Measurements from ENCODE around the gene SH3TC1. TPM values are rescaled to one million over a fixed set of nuclear protein-coding genes. Genes with fewer than 3 reads are reported as not detected.
A peak's percentile ranks its signal among the peaks of the same experiment; 100 is the strongest.

The SH3TC1 gene
- total and polyA plus RNA-seq, 4 donors, result 6.5 to 34.6 (median 25.8) TPM

DNA sequence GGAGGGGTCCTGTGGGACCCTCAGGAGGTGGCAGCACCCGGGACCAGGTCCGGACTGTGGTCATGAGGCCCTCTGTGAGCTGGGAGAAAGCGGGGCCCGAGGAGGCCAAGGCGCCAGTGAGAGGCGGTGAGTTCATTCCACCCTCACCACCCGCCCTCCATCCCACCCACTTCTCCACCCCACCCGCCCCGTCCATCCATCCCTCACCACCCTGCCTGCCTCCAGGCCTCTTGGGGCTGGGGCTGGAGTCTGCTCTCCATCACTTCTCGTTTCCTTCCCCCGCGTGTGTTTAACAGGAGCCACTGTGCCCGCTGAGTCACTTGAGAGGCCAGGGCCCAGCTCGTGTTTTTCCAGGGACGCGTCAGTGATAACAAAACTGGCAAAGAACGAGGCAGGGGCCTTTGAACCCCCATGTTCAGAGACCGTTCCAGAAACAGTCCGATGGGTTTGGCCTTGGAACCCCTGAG lies 6.2 kb downstream of the SH3TC1 start:
- Histone ChIP-seq H3K4me3 (ENCODE audit: low read depth in 1 of 3, low read length in 3 of 3) (no peak overlapping the region), H3K4me1 (ENCODE audit: control insufficient read depth in 4 of 4, insufficient read depth in 4 of 4, low read length in 3 of 4) (peaks cover 21 to 38% (median 28%) of the 10 kb centered on the region in 4 donors), H3K36me3 (ENCODE audit: control insufficient read depth in 4 of 4, insufficient read depth in 3 of 4, low read depth in 1 of 4, low read length in 3 of 4) (peaks cover 4 to 25% (median 13%) of the 10 kb centered on the region in 4 donors), H3K27me3 (ENCODE audit: control insufficient read depth in 4 of 4, insufficient read depth in 4 of 4, low read length in 3 of 4) (no peaks in the 10 kb centered on the region), H3K9me3 (ENCODE audit: control insufficient read depth in 4 of 4, low read length in 3 of 4) (no peaks in the 10 kb centered on the region), H3K9ac (ENCODE audit: low read depth in 1 of 2, low read length in 2 of 2) (no peak overlapping the region), H3K27ac (ENCODE audit: low read depth in 1 of 2, low read length in 2 of 2) (no peak overlapping the region)
- TF ChIP-seq, protein P1, sequence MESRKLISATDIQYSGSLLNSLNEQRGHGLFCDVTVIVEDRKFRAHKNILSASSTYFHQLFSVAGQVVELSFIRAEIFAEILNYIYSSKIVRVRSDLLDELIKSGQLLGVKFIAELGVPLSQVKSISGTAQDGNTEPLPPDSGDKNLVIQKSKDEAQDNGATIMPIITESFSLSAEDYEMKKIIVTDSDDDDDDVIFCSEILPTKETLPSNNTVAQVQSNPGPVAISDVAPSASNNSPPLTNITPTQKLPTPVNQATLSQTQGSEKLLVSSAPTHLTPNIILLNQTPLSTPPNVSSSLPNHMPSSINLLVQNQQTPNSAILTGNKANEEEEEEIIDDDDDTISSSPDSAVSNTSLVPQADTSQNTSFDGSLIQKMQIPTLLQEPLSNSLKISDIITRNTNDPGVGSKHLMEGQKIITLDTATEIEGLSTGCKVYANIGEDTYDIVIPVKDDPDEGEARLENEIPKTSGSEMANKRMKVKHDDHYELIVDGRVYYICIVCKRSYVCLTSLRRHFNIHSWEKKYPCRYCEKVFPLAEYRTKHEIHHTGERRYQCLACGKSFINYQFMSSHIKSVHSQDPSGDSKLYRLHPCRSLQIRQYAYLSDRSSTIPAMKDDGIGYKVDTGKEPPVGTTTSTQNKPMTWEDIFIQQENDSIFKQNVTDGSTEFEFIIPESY (IDR thresholded peaks at IDR 0.05), result no peak
- TF ChIP-seq GABPA (IDR thresholded peaks at IDR 0.05 in 1 of 2, conservative IDR thresholded peaks at IDR 0.05 in 1 of 2) (no peak), RXRA (IDR thresholded peaks at IDR 0.05) (no peak), EGR1 (IDR thresholded peaks at IDR 0.05; ENCODE audit: low read depth in 2 of 2) (no peak), HNF4G (IDR thresholded peaks at IDR 0.05) (no peak), YY1 (IDR thresholded peaks at IDR 0.05) (no peak), TAF1 (conservative IDR thresholded peaks at IDR 0.05) (no peak)
- TF ChIP-seq, protein P2, sequence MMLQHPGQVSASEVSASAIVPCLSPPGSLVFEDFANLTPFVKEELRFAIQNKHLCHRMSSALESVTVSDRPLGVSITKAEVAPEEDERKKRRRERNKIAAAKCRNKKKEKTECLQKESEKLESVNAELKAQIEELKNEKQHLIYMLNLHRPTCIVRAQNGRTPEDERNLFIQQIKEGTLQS (IDR thresholded peaks at IDR 0.05), result no peak
- DNase-seq (ENCODE audit: low spot score), result no peak
- 85% methylated on average over 19 of the region's 19 CpGs for WGBS

DNA sequence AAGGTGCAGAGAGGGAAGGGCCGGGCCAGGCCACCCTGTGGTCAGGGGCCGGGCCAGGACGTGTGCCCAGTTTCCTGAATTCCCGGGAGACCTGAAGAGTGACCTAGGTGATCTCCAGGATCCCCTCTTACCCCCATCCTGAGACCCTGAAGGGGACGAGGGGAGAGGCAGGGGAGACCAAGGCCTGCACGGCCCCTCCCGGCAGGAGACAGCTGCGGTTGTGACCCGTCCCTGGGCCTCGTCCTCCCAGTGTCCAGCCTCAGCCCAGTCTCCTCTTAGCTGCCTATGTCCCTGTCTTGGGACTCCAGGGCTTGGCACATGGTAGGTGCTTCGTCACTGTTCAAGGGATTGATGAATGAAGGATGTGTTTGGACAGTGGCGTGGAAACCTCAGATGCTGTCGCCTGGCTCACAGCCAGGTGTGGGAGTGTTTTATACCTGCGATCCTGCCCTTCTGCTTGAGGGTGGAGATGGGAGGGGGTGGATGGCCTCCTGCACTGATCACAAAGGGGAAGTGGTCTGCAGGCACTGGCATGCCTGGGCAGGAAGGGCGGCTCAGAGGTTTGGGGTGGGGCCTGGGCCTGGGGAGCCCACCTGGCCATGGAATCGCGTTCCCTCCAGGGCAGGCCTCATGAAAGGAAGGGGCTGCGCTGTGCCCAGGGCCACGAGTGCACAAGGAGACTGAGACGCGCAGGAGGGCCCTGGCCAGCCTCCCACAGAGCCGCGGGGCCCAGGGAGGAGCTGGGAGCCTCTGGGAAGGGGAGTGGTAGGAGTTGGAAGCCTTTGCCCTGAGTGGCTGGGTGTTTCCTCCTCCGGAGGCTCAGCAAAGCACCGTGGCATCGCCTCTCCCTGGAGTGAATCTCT lies 6.9 kb downstream of the SH3TC1 start:
- Histone ChIP-seq H3K27me3 (ENCODE audit: control insufficient read depth in 4 of 4, insufficient read depth in 4 of 4, low read length in 3 of 4) (no peaks in the 10 kb centered on the region), H3K9me3 (ENCODE audit: control insufficient read depth in 4 of 4, low read length in 3 of 4) (no peaks in the 10 kb centered on the region), H3K4me1 (ENCODE audit: control insufficient read depth in 4 of 4, insufficient read depth in 4 of 4, low read length in 3 of 4) (peaks cover 18 to 30% (median 24%) of the 10 kb centered on the region in 4 donors), H3K36me3 (ENCODE audit: control insufficient read depth in 4 of 4, insufficient read depth in 3 of 4, low read depth in 1 of 4, low read length in 3 of 4) (peaks cover 4 to 25% (median 13%) of the 10 kb centered on the region in 4 donors), H3K4me3 (ENCODE audit: low read depth in 1 of 3, low read length in 3 of 3) (no peak overlapping the region), H3K9ac (ENCODE audit: low read depth in 1 of 2, low read length in 2 of 2) (no peak overlapping the region), H3K27ac (ENCODE audit: low read depth in 1 of 2, low read length in 2 of 2) (no peak overlapping the region)
- DNase-seq (ENCODE audit: low spot score), result no peak
- WGBS, result 74% methylated on average over 26 of the region's 26 CpGs
- no peak for TF ChIP-seq EGR1 (IDR thresholded peaks at IDR 0.05; ENCODE audit: low read depth in 2 of 2)
- TF ChIP-seq, protein P3, sequence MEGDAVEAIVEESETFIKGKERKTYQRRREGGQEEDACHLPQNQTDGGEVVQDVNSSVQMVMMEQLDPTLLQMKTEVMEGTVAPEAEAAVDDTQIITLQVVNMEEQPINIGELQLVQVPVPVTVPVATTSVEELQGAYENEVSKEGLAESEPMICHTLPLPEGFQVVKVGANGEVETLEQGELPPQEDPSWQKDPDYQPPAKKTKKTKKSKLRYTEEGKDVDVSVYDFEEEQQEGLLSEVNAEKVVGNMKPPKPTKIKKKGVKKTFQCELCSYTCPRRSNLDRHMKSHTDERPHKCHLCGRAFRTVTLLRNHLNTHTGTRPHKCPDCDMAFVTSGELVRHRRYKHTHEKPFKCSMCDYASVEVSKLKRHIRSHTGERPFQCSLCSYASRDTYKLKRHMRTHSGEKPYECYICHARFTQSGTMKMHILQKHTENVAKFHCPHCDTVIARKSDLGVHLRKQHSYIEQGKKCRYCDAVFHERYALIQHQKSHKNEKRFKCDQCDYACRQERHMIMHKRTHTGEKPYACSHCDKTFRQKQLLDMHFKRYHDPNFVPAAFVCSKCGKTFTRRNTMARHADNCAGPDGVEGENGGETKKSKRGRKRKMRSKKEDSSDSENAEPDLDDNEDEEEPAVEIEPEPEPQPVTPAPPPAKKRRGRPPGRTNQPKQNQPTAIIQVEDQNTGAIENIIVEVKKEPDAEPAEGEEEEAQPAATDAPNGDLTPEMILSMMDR (IDR thresholded peaks at IDR 0.05; ENCODE audit: low read depth, low read length, missing input control), result no peak

DNA sequence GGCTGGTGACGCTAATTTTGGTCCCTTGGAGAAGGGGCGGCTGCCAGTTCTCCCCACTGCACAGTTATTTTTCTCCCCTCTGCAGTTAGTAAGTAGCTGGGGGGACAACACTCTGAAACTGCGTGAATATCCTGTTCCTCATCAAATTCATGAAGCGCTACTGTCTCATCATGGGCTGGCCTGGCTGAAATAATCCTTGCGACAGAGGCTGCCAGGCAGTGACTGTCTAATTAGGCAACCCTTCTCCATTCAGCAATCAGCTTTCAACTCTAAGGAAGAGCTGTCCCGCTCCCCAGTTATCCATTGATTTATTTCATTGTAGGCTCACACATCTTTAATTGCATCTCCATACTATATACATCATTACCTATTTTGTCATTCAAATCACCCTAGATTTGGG lies 8.2 kb downstream of the SH3TC1 start:
- Histone ChIP-seq H3K4me1 (ENCODE audit: control insufficient read depth in 4 of 4, insufficient read depth in 4 of 4, low read length in 3 of 4) (peaks cover 9 to 17% (median 12%) of the 10 kb centered on the region in 4 donors), H3K4me3 (ENCODE audit: low read depth in 1 of 3, low read length in 3 of 3) (no peak overlapping the region), H3K27me3 (ENCODE audit: control insufficient read depth in 4 of 4, insufficient read depth in 4 of 4, low read length in 3 of 4) (no peaks in the 10 kb centered on the region), H3K9ac (ENCODE audit: low read depth in 1 of 2, low read length in 2 of 2) (peak overlapping the region in 1 of 2 donors; percentile 9), H3K27ac (ENCODE audit: low read depth in 1 of 2, low read length in 2 of 2) (no peak overlapping the region), H3K9me3 (ENCODE audit: control insufficient read depth in 4 of 4, low read length in 3 of 4) (no peaks in the 10 kb centered on the region), H3K36me3 (ENCODE audit: control insufficient read depth in 4 of 4, insufficient read depth in 3 of 4, low read depth in 1 of 4, low read length in 3 of 4) (peaks cover 4 to 25% (median 13%) of the 10 kb centered on the region in 4 donors)
- WGBS, result 89% methylated on average over 6 of the region's 6 CpGs
- no peak for DNase-seq (ENCODE audit: low spot score)
- TF ChIP-seq RAD21 (IDR thresholded peaks at IDR 0.05) (no peak), JUND (IDR thresholded peaks at IDR 0.05) (no peak), FOXA1 (IDR thresholded peaks at IDR 0.05) (no peak), SP1 (IDR thresholded peaks at IDR 0.05) (no peak), GABPA (IDR thresholded peaks at IDR 0.05 in 1 of 2, conservative IDR thresholded peaks at IDR 0.05 in 1 of 2) (no peak), YY1 (IDR thresholded peaks at IDR 0.05) (no peak), FOXA2 (IDR thresholded peaks at IDR 0.05) (no peak), EGR1 (IDR thresholded peaks at IDR 0.05; ENCODE audit: low read depth in 2 of 2) (no peak), HNF4G (IDR thresholded peaks at IDR 0.05) (no peak)
- TF ChIP-seq, protein P4, sequence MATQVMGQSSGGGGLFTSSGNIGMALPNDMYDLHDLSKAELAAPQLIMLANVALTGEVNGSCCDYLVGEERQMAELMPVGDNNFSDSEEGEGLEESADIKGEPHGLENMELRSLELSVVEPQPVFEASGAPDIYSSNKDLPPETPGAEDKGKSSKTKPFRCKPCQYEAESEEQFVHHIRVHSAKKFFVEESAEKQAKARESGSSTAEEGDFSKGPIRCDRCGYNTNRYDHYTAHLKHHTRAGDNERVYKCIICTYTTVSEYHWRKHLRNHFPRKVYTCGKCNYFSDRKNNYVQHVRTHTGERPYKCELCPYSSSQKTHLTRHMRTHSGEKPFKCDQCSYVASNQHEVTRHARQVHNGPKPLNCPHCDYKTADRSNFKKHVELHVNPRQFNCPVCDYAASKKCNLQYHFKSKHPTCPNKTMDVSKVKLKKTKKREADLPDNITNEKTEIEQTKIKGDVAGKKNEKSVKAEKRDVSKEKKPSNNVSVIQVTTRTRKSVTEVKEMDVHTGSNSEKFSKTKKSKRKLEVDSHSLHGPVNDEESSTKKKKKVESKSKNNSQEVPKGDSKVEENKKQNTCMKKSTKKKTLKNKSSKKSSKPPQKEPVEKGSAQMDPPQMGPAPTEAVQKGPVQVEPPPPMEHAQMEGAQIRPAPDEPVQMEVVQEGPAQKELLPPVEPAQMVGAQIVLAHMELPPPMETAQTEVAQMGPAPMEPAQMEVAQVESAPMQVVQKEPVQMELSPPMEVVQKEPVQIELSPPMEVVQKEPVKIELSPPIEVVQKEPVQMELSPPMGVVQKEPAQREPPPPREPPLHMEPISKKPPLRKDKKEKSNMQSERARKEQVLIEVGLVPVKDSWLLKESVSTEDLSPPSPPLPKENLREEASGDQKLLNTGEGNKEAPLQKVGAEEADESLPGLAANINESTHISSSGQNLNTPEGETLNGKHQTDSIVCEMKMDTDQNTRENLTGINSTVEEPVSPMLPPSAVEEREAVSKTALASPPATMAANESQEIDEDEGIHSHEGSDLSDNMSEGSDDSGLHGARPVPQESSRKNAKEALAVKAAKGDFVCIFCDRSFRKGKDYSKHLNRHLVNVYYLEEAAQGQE (IDR thresholded peaks at IDR 0.05), result no peak
- TF ChIP-seq, protein P3 (IDR thresholded peaks at IDR 0.05; ENCODE audit: low read depth, low read length, missing input control), result no peak
